ENCODE measurements around the gene NKAIN2. TPM values are rescaled to one million over a fixed set of nuclear protein-coding genes. Genes with fewer than 3 reads are reported as not detected.

NKAIN2 gene
- total RNA-seq, 1 experiment from 2014 or later, result 2.2 TPM

DNA sequence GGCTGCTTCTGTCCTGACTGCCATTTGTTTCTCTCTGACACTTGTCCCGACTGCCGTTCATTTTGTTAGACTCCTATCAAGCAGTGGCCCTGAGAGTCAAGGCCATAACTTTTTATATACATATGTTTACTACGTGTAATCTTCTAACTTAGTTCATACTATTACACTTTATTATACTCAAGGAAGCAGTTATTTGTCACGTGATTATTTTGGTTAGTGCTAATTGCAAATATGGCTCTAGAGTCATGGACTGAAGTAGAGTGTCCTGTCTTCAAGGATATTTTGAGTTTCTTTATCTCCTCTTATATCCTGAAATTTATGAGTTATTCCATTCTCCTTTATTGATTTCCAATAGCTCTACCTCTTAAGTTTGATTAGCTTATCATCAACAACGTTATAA is 864.4 kb downstream of the NKAIN2 start:
- Histone ChIP-seq H3K9me3 (ENCODE audit: low read depth, low read length, poor library complexity, severe bottlenecking) (no peaks in the 10 kb centered on the region), H3K27me3 (replicated peaks; ENCODE audit: insufficient read depth, low read depth, low read length, poor library complexity) (no peaks in the 10 kb centered on the region), H3K36me3 (ENCODE audit: insufficient read depth, low read length, poor library complexity, severe bottlenecking) (no peaks in the 10 kb centered on the region), H3K4me1 (ENCODE audit: insufficient read depth, low read length, poor library complexity, severe bottlenecking) (no peaks in the 10 kb centered on the region), H3K4me3 (ENCODE audit: low read depth, low read length, poor library complexity, severe bottlenecking) (no peak overlapping the region), H3K27ac (ENCODE audit: low read depth, low read length, poor library complexity, severe bottlenecking) (no peak overlapping the region)
- ChIA-PET POLR2A (ENCODE audit: low non-redundant PET) (no interaction called here), CTCF (no interaction called here)
- no TSS peak for BruUV-seq (replicated peaks)
- no peak for TF ChIP-seq EZH2 (IDR thresholded peaks at IDR 0.05; ENCODE audit: borderline replicate concordance, low read depth, low read length, poor library complexity, severe bottlenecking)
- TF ChIP-seq, protein P1, sequence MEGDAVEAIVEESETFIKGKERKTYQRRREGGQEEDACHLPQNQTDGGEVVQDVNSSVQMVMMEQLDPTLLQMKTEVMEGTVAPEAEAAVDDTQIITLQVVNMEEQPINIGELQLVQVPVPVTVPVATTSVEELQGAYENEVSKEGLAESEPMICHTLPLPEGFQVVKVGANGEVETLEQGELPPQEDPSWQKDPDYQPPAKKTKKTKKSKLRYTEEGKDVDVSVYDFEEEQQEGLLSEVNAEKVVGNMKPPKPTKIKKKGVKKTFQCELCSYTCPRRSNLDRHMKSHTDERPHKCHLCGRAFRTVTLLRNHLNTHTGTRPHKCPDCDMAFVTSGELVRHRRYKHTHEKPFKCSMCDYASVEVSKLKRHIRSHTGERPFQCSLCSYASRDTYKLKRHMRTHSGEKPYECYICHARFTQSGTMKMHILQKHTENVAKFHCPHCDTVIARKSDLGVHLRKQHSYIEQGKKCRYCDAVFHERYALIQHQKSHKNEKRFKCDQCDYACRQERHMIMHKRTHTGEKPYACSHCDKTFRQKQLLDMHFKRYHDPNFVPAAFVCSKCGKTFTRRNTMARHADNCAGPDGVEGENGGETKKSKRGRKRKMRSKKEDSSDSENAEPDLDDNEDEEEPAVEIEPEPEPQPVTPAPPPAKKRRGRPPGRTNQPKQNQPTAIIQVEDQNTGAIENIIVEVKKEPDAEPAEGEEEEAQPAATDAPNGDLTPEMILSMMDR (conservative IDR thresholded peaks at IDR 0.05; ENCODE audit: low read depth, low read length), result no peak
- intact Hi-C loops (cut with micrococcal nuclease; ENCODE audit: unreplicated experiment), result no loop called here
- DNase-seq (ENCODE audit: low spot score), result no peak

- ChIA-PET POLR2A (ENCODE audit: low non-redundant PET) (no interaction called here), CTCF (no interaction called here)
- H3K9me3 ChIP-seq (ENCODE audit: low read depth, low read length, poor library complexity, severe bottlenecking), result peaks cover 13% of the 10 kb centered on the region
- no peaks in the 10 kb centered on the region for H3K36me3 ChIP-seq (ENCODE audit: insufficient read depth, low read length, poor library complexity, severe bottlenecking)
- BruUV-seq (replicated peaks), result no TSS peak
- H3K4me3 ChIP-seq (ENCODE audit: low read depth, low read length, poor library complexity, severe bottlenecking), result no peak overlapping the region
- H3K27me3 ChIP-seq (replicated peaks; ENCODE audit: insufficient read depth, low read depth, low read length, poor library complexity), result no peaks in the 10 kb centered on the region
- TF ChIP-seq, protein P1 (conservative IDR thresholded peaks at IDR 0.05; ENCODE audit: low read depth, low read length), result no peak
- TF ChIP-seq EZH2 (IDR thresholded peaks at IDR 0.05; ENCODE audit: borderline replicate concordance, low read depth, low read length, poor library complexity, severe bottlenecking), result no peak
- no peak overlapping the region for H3K27ac ChIP-seq (ENCODE audit: low read depth, low read length, poor library complexity, severe bottlenecking)
- intact Hi-C loops (cut with micrococcal nuclease; ENCODE audit: unreplicated experiment), result no loop called here
- H3K4me1 ChIP-seq (ENCODE audit: insufficient read depth, low read length, poor library complexity, severe bottlenecking), result no peaks in the 10 kb centered on the region
- no peak for DNase-seq (ENCODE audit: low spot score)
Measured at GRCh38 chr6:124669713-124670480, 866.2 kb downstream of the NKAIN2 start.

DNA sequence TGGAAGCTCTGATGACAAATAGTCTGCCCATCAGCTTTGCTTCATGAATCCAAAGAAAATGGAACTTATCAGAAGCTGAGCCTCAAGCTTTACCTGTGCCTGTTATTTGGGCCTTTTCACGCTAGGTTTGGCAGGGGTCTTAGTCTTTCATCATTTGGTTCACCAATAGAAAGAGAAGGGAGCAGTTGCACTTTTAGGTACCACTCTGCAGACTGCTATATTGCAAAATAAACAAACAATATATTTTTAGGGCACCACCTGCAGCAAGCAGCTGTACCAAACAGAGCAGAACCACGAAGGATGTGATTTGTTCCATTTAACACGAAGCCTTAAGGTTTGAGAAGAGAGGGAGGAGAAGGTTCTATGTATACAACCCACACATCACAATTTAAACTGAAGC is 867.1 kb downstream of the NKAIN2 start:
- CTCF ChIA-PET, result no interaction called here
- H3K4me1 ChIP-seq (ENCODE audit: insufficient read depth, low read length, poor library complexity, severe bottlenecking), result no peaks in the 10 kb centered on the region
- no peak overlapping the region for H3K4me3 ChIP-seq (ENCODE audit: low read depth, low read length, poor library complexity, severe bottlenecking)
- TF ChIP-seq, protein P1 (conservative IDR thresholded peaks at IDR 0.05; ENCODE audit: low read depth, low read length), result no peak
- no peak for TF ChIP-seq EZH2 (IDR thresholded peaks at IDR 0.05; ENCODE audit: borderline replicate concordance, low read depth, low read length, poor library complexity, severe bottlenecking)
- no TSS peak for BruUV-seq (replicated peaks)
- intact Hi-C loops (cut with micrococcal nuclease; ENCODE audit: unreplicated experiment), result no loop called here
- H3K36me3 ChIP-seq (ENCODE audit: insufficient read depth, low read length, poor library complexity, severe bottlenecking), result no peaks in the 10 kb centered on the region
- no peak for DNase-seq (ENCODE audit: low spot score)
- no peaks in the 10 kb centered on the region for H3K27me3 ChIP-seq (replicated peaks; ENCODE audit: insufficient read depth, low read depth, low read length, poor library complexity)
- H3K27ac ChIP-seq (ENCODE audit: low read depth, low read length, poor library complexity, severe bottlenecking), result no peak overlapping the region
- H3K9me3 ChIP-seq (ENCODE audit: low read depth, low read length, poor library complexity, severe bottlenecking), result peaks cover 13% of the 10 kb centered on the region
- POLR2A ChIA-PET (ENCODE audit: low non-redundant PET), result no interaction called here
